Measurements from ENCODE around the gene CASD1. TPM values are rescaled to one million over a fixed set of nuclear protein-coding genes. Genes with fewer than 3 reads are reported as not detected.

The CASD1 gene
- total RNA-seq, 1 donor from 2014 or later: 93.5 TPM

GRCh38 chr7:94483843-94484242, 25.8 kb upstream of the CASD1 start:
- Mint-ChIP-seq H3K4me3 (no peak overlapping the region), H3K9me3 (no peaks in the 10 kb centered on the region), H3K27ac (no peak overlapping the region), H3K27me3 (ENCODE audit: insufficient read depth, low read depth) (no peaks in the 10 kb centered on the region), H3K36me3 (no peaks in the 10 kb centered on the region), H3K4me1 (no peaks in the 10 kb centered on the region)
- Histone ChIP-seq H3K27ac (no peak overlapping the region), H3K4me1 (no peaks in the 10 kb centered on the region), H4K20me1 (ENCODE audit: low read depth) (no peaks in the 10 kb centered on the region), H3K36me3 (no peaks in the 10 kb centered on the region), H3K4me3 (no peak overlapping the region), H3K4me2 (no peak overlapping the region), H3F3A (ENCODE audit: low read depth) (no peaks in the 10 kb centered on the region), H2AFZ (replicated peaks) (no peak overlapping the region), H3K9me3 (ENCODE audit: low read depth) (no peaks in the 10 kb centered on the region), H3K9ac (no peak overlapping the region), H3K79me2 (ENCODE audit: low read depth) (no peaks in the 10 kb centered on the region), H3K27me3 (no peaks in the 10 kb centered on the region)
- TF ChIP-seq EZH2 (IDR thresholded peaks at IDR 0.05): no peak
- TF ChIP-seq CTCF (IDR thresholded peaks at IDR 0.05): no peak
- no peak for TF ChIP-seq EZH2phosphoT487 (IDR thresholded peaks at IDR 0.05)
- no peak for DNase-seq (ENCODE audit: low spot score)

GRCh38 chr7:94486216-94486615, 23.4 kb upstream of the CASD1 start:
- H3F3A ChIP-seq (ENCODE audit: low read depth): no peaks in the 10 kb centered on the region
- H3K9me3 Mint-ChIP-seq: peaks cover under 1% of the 10 kb centered on the region
- no peaks in the 10 kb centered on the region for H3K27me3 Mint-ChIP-seq (ENCODE audit: insufficient read depth, low read depth)
- H4K20me1 ChIP-seq (ENCODE audit: low read depth): no peaks in the 10 kb centered on the region
- no peak for DNase-seq (ENCODE audit: low spot score)
- no peak overlapping the region for H3K9ac ChIP-seq
- H3K36me3 ChIP-seq: no peaks in the 10 kb centered on the region
- H3K27ac Mint-ChIP-seq: no peak overlapping the region
- no peaks in the 10 kb centered on the region for H3K27me3 ChIP-seq
- H2AFZ ChIP-seq (replicated peaks): no peak overlapping the region
- H3K4me2 ChIP-seq: no peak overlapping the region
- no peaks in the 10 kb centered on the region for H3K4me1 Mint-ChIP-seq
- H3K4me3 ChIP-seq: no peak overlapping the region
- TF ChIP-seq EZH2phosphoT487 (IDR thresholded peaks at IDR 0.05) (no peak), CTCF (IDR thresholded peaks at IDR 0.05) (no peak), EZH2 (IDR thresholded peaks at IDR 0.05) (no peak)
- no peaks in the 10 kb centered on the region for H3K4me1 ChIP-seq
- H3K9me3 ChIP-seq (ENCODE audit: low read depth): no peaks in the 10 kb centered on the region
- no peak overlapping the region for H3K27ac ChIP-seq
- no peaks in the 10 kb centered on the region for H3K36me3 Mint-ChIP-seq
- H3K4me3 Mint-ChIP-seq: no peak overlapping the region
- H3K79me2 ChIP-seq (ENCODE audit: low read depth): no peaks in the 10 kb centered on the region

GRCh38 chr7:94491410-94491809, 18.2 kb upstream of the CASD1 start:
- Histone ChIP-seq H3K36me3 (no peaks in the 10 kb centered on the region), H3K79me2 (ENCODE audit: low read depth) (no peaks in the 10 kb centered on the region), H3K4me1 (no peaks in the 10 kb centered on the region), H3K4me3 (no peak overlapping the region), H3K27me3 (no peaks in the 10 kb centered on the region), H3F3A (ENCODE audit: low read depth) (no peaks in the 10 kb centered on the region), H2AFZ (replicated peaks) (no peak overlapping the region), H4K20me1 (ENCODE audit: low read depth) (no peaks in the 10 kb centered on the region), H3K9me3 (ENCODE audit: low read depth) (no peaks in the 10 kb centered on the region), H3K4me2 (no peak overlapping the region), H3K9ac (no peak overlapping the region), H3K27ac (no peak overlapping the region)
- DNase-seq (ENCODE audit: low spot score): no peak
- H3K27ac Mint-ChIP-seq: no peak overlapping the region
- H3K36me3 Mint-ChIP-seq: no peaks in the 10 kb centered on the region
- TF ChIP-seq CTCF (IDR thresholded peaks at IDR 0.05) (no peak), EZH2phosphoT487 (IDR thresholded peaks at IDR 0.05) (no peak), EZH2 (IDR thresholded peaks at IDR 0.05) (no peak)
- peaks cover 6% of the 10 kb centered on the region for H3K9me3 Mint-ChIP-seq
- H3K4me1 Mint-ChIP-seq: no peaks in the 10 kb centered on the region
- no peak overlapping the region for H3K4me3 Mint-ChIP-seq
- no peaks in the 10 kb centered on the region for H3K27me3 Mint-ChIP-seq (ENCODE audit: insufficient read depth, low read depth)
